ENCODE results near the gene TMUB2.

The TMUB2 gene

DNA sequence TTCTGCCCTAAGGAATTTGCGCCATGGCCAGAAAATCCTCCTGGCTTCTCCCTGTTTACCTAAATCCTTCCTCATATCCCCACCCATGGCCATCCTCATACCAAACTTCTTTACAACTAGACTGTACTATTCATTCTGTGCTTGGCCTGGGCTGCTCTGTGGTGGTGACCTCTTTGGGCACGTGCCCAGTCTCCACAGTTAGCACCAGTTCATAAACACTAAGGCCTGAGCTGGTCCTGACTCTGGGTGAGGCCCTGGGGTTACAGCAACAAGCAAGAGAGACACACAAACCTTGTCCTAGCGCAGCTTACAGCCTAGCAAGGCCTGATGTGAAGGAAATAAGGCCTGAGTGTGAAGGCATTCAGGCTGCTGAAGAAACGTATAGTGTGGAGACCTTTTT lies 16.0 kb downstream of the TMUB2 start:
- Mint-ChIP-seq H3K4me1 (ENCODE audit: low read depth) (peaks cover 65% of the 10 kb centered on the region), H3K27ac (peak overlapping the region; percentile 71), H3K9me3 (no peaks in the 10 kb centered on the region), H3K27me3 (no peaks in the 10 kb centered on the region), H3K4me3 (no peak overlapping the region), H3K36me3 (ENCODE audit: low read depth) (peaks cover 40% of the 10 kb centered on the region)
- intact Hi-C loops (cut with micrococcal nuclease): loop anchor here (10.0 kb wide), 1 partner anchor 302 kb away; the partner anchor contains the start of gene GPATCH8

DNA sequence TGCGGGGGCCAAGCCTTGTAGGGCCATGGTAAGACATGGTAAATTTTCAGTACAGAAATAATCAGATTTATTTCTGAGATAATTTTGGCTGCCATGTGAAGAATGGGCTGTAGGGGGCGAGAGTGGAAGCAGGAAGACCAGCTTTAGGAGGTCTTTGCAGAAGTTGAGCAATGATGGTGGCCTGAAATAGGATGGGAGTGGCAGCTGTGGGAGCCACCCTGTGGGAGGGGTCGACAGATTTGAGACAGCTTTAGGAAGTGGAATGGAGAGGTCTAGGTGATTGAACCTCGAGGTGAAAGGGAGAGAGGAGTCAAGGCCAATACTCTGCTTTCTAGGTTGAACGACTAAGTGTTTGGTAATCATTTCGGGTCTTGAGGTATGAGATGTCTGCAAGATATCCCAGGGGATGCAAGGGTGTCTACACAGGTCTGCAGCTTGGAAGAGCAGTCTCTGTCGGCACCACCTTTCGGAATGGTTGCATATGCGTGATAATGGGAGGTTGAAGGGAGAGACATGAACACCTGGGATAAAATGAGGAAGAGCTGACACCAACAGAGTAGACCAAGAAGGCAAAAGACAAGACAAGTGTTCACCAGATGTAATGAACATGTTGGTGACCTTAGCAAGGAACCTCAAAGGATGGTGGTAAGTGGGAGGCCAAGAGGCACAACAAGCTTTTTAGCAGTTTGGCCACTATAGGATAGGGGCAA lies 17.1 kb downstream of the TMUB2 start:
- Mint-ChIP-seq H3K36me3 (ENCODE audit: low read depth) (peaks cover 40% of the 10 kb centered on the region), H3K27me3 (no peaks in the 10 kb centered on the region), H3K9me3 (no peaks in the 10 kb centered on the region), H3K4me3 (peak overlapping the region; percentile 28), H3K4me1 (ENCODE audit: low read depth) (peaks cover 68% of the 10 kb centered on the region), H3K27ac (peak overlapping the region; percentile 71)
- intact Hi-C loops (cut with micrococcal nuclease): loop anchor here (10.0 kb wide), 1 partner anchor 301 kb away; the partner anchor contains the start of gene GPATCH8

DNA sequence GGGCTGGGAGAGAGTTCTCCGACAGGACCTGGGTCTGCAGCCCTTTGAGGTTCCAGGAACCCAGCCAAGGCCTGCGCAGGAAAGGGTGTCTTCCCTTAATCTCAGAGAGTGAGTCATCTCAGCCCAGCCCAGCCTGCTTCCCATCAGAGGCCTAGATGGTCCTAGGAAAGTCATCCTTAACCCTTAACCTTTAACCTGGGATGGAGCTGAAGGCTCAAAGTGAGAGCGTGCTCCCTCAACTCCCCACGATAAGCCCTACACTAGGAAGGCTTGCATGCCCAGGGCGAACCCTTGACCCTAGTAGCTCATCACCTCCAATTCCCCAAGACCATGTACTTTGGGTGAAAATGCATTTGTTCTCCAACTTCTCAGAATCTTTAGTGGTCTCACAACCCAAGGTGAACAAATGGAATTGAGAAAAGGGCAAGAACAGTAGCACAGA lies 17.7 kb downstream of the TMUB2 start:
- H3K9me3 Mint-ChIP-seq: no peaks in the 10 kb centered on the region
- intact Hi-C loops (cut with micrococcal nuclease): loop anchor here (10.0 kb wide), 1 partner anchor 300 kb away; the partner anchor contains the start of gene GPATCH8
- H3K27ac Mint-ChIP-seq: peak overlapping the region; percentile 71
- H3K27me3 Mint-ChIP-seq: no peaks in the 10 kb centered on the region
- H3K4me1 Mint-ChIP-seq (ENCODE audit: low read depth): peaks cover 73% of the 10 kb centered on the region
- no peak overlapping the region for H3K4me3 Mint-ChIP-seq
- peaks cover 46% of the 10 kb centered on the region for H3K36me3 Mint-ChIP-seq (ENCODE audit: low read depth)

DNA sequence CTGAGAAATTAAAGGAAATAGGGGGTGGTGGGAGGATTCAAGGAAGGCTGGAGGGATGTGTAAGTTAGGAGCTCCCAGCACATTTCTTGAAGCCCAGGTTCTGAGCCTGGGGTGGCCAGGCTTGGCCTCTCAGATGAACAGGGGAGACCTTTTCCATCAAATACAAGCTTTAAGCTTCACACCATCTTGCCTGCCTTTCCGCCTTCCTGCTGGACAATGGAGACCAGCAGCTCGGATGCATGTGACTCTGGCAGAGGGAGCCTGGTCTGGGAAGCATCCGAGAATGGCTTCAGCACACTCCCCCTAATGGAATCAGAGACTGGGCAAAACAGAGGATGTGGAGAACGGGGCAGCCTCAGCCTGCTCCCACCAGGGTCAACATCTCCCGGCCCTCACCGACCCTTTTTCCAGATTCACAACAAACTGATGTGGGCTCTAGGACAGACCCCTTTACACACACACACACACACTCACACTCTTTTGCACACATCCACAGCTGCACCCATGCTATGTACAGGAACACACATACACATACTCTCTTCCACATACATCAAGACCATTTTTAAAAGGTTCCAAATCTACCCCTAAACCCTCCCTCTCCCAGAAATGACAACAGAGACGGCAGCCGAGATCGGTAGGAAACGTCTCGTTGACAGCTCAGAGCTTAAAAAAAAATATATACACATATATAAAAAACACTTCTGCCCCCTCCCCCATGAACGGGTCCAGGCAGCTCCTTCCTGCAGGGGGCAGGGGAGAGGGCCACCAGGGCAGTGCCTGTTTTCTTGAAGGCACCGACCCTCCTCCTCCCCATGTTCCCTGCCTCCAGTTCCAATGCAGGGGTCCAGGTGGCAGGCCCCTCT lies 19.4 kb downstream of the TMUB2 start:
- intact Hi-C loops (cut with micrococcal nuclease): loop anchor here (10.0 kb wide), 1 partner anchor 299 kb away; the partner anchor contains the start of gene GPATCH8
- Mint-ChIP-seq H3K27me3 (no peaks in the 10 kb centered on the region), H3K27ac (no peak overlapping the region), H3K9me3 (no peaks in the 10 kb centered on the region), H3K4me1 (ENCODE audit: low read depth) (peaks cover 78% of the 10 kb centered on the region), H3K36me3 (ENCODE audit: low read depth) (peaks cover 52% of the 10 kb centered on the region), H3K4me3 (no peak overlapping the region)

DNA sequence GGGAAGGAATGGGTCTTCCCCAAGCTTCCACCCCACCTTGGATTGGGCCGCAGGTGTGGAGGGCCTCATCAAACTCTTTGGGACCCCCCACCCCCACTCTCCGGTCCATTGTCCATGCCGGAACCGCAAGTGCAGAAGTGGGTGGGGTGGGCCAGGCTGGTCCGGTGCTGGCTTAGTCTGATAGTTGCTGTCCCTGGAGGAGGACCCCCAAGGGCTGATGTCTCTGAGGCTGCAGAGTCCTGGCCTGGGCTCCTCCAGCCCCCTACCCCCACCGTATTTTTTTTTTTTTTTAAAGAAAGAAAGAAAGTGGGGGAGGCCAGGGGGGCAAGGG lies 20.0 kb downstream of the TMUB2 start:
- Mint-ChIP-seq H3K36me3 (ENCODE audit: low read depth) (peaks cover 58% of the 10 kb centered on the region), H3K27ac (no peak overlapping the region), H3K9me3 (no peaks in the 10 kb centered on the region), H3K4me3 (no peak overlapping the region), H3K27me3 (no peaks in the 10 kb centered on the region), H3K4me1 (ENCODE audit: low read depth) (peaks cover 78% of the 10 kb centered on the region)
- intact Hi-C loops (cut with micrococcal nuclease): loop anchor here (10.0 kb wide), 1 partner anchor 298 kb away; the partner anchor contains the start of gene GPATCH8

DNA sequence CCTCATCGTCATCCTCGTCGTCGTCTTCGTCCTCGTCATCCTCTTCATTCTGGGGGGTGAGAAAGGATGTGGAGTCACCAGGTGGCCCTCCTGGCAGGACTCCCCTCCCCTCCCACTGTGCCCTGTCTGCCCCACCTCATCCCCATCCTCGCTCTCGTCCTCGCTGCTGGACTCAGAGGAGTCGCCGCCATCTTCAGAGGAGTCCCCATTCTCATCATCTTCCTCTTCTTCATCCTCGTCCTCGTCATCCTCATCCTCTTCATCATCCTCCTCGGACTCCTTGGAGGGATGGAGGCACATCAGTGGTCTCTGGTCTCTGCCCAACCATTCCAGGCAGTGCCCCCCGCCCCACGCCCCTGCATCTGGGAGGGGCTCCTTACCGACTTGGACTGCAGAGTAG lies 20.5 kb downstream of the TMUB2 start:
- no peaks in the 10 kb centered on the region for H3K9me3 Mint-ChIP-seq
- no peak overlapping the region for H3K27ac Mint-ChIP-seq
- H3K4me1 Mint-ChIP-seq (ENCODE audit: low read depth): peaks cover 75% of the 10 kb centered on the region
- intact Hi-C loops (cut with micrococcal nuclease): loop anchor here (10.0 kb wide), 1 partner anchor 297 kb away; the partner anchor contains the start of gene GPATCH8
- H3K4me3 Mint-ChIP-seq: no peak overlapping the region
- H3K36me3 Mint-ChIP-seq (ENCODE audit: low read depth): peaks cover 64% of the 10 kb centered on the region
- H3K27me3 Mint-ChIP-seq: no peaks in the 10 kb centered on the region

DNA sequence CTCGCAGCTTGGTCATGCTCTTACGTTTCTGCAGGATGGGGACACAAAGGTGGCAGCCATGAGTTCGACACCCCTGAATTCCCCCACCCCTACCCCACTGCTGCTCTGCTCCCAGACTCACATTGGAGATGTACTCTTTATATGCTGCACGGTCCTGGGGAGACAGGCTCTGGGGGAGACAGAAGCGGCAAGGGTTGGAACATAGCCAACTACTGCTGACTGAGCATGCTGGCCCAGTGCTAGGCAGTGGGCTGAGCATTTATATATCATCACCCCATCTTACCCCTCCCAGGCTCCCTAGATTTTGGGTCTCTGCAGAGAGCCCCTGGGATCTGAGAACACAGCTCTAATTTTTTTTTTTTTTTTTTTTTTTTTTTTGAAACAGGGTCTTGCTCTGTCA lies 21.0 kb downstream of the TMUB2 start:
- no peaks in the 10 kb centered on the region for H3K27me3 Mint-ChIP-seq
- H3K27ac Mint-ChIP-seq: no peak overlapping the region
- H3K4me1 Mint-ChIP-seq (ENCODE audit: low read depth): peaks cover 72% of the 10 kb centered on the region
- no peaks in the 10 kb centered on the region for H3K9me3 Mint-ChIP-seq
- H3K4me3 Mint-ChIP-seq: no peak overlapping the region
- H3K36me3 Mint-ChIP-seq (ENCODE audit: low read depth): peaks cover 68% of the 10 kb centered on the region
- intact Hi-C loops (cut with micrococcal nuclease): loop anchor here (10.0 kb wide), 1 partner anchor 297 kb away; the partner anchor contains the start of gene GPATCH8

DNA sequence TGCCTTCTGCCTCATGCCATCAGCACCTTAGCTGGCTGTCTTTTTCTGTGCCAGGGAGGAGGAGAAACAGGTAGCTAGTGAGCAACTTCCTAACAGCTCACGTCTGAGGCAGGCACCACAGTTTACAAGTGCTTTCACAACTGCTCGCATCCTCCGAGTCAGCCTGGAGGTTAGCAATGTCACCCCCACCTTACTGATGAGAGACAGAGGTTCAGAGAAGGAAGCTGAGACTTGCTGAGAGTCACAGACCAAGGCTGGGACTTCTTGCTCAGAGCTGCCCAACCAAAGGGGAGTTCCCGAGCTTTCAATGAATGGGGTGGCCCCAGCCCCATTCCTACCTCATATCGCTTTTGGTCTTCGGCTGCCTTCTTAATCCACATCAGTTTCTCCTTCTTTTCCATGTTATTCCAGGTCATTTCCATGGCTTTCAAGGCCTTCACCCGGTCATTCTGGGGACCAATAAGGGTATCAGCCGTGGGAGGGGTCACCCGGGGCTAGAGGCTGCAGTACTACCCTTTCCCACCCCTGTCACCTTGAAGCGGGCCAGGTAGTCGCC lies 23.1 kb downstream of the TMUB2 start:
- H3K27ac Mint-ChIP-seq: peak overlapping the region; percentile 66
- peaks cover 70% of the 10 kb centered on the region for H3K4me1 Mint-ChIP-seq (ENCODE audit: low read depth)
- intact Hi-C loops (cut with micrococcal nuclease): loop anchor here (1.0 to 10.0 kb wide), 3 partner anchors 8 to 295 kb away; partner anchors contain the start of genes GPATCH8 and SLC25A39
- no peaks in the 10 kb centered on the region for H3K27me3 Mint-ChIP-seq
- H3K36me3 Mint-ChIP-seq (ENCODE audit: low read depth): peaks cover 89% of the 10 kb centered on the region
- H3K4me3 Mint-ChIP-seq: no peak overlapping the region
- peaks cover 14% of the 10 kb centered on the region for H3K9me3 Mint-ChIP-seq

DNA sequence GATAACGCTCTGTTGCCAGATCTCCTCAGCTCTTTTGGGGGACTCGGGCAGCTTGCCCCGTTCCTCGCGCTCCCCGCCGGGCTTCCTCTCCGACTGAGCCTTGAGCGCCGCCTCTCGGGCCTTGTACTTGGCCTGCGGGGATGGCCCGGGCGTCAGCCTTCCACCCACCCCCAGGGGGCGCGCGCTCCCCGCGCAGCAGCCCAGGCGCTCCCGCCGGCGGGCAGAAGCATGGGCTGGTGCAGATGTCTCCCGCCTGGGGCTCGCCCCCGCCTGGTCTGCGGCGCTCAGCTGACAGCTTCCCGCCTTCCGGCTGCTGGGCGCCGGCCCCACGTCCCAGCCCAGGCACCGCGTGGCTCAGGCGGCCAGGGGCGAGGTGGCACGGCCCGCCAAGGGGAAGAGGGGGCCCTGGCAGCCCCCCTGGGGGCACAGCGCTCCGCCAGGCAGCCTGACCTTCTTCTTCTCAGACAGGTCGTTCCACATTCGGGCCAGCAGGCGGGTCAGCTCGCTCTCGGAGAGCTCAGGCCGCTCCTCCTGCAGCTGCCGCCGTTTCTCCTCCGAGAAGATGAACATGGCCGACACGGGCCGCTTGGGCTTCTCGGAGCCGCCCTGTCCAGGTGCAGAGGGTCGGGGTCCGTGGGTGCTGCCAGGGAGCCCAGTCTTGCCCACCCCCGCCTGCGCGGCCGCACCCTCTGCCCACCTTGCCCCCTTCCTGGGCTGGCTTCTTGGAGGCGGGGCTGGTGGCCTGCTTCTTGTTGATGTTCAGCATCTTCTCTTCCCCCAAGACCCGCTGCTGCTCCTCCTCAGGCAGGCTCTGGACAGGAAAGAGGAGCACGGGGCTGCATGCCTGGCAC lies 23.8 kb downstream of the TMUB2 start:
- H3K4me1 Mint-ChIP-seq (ENCODE audit: low read depth): peaks cover 75% of the 10 kb centered on the region
- H3K36me3 Mint-ChIP-seq (ENCODE audit: low read depth): peaks cover 96% of the 10 kb centered on the region
- peaks cover 17% of the 10 kb centered on the region for H3K9me3 Mint-ChIP-seq
- H3K4me3 Mint-ChIP-seq: no peak overlapping the region
- H3K27ac Mint-ChIP-seq: peak overlapping the region; percentile 66
- intact Hi-C loops (cut with micrococcal nuclease): loop anchor here (1.0 to 2.0 kb wide), 2 partner anchors 8 to 114 kb away; partner anchors contain the start of gene SLC25A39
- H3K27me3 Mint-ChIP-seq: no peaks in the 10 kb centered on the region

DNA sequence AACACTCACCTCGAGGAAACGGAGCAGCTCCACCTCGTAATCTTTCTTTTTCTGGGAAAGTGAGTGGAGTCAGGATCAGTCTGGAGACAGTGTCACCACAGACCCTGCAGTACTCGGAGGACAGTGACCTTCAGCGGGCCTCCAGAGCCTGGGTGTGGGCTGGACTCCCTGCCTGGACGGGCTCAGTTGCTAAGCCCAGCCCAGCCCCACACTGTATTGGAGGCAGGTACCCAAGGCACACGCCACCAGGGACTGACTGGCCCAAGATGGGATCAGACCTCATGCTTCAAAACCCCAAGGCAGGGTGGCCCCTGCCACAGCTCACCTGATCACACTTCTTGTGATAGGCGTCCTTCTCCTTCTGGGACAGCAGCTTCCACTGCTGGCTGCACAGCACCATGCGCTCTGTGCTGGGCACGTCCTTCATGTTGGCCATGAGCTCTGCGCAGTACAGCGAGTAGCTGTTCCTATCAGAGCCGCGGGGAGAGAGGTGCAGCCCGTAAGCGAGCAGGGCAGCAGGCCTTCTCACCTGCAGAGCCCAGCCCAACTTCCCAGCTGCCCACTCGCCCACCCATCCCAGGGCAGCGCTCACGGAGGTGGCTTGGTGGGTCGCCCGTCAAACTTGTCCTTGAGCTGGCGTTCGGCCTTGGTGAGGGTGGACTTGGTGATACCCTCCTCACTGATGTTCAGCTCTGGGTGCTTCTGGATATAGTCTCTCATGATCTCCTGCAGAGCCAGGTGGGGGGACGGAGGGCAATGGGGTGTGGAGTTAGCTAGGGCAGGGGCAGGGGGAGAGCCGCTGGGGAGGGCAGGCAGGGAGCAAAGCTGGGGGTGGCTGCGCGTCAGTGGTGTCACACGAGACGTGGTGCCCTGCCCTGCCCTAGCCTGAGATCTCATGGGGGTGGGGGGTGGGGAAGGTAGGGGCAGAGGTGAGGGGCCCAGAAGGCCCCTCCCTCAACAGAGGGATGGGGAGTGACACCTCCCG lies 24.8 kb downstream of the TMUB2 start:
- Mint-ChIP-seq H3K9me3 (peaks cover 17% of the 10 kb centered on the region), H3K4me1 (ENCODE audit: low read depth) (peaks cover 79% of the 10 kb centered on the region), H3K36me3 (ENCODE audit: low read depth) (peaks cover 98% of the 10 kb centered on the region), H3K4me3 (no peak overlapping the region), H3K27ac (no peak overlapping the region), H3K27me3 (no peaks in the 10 kb centered on the region)
- intact Hi-C loops (cut with micrococcal nuclease): loop anchor here (2.0 kb wide), 1 partner anchor 113 kb away; the partner anchor contains the start of gene SLC25A39

DNA sequence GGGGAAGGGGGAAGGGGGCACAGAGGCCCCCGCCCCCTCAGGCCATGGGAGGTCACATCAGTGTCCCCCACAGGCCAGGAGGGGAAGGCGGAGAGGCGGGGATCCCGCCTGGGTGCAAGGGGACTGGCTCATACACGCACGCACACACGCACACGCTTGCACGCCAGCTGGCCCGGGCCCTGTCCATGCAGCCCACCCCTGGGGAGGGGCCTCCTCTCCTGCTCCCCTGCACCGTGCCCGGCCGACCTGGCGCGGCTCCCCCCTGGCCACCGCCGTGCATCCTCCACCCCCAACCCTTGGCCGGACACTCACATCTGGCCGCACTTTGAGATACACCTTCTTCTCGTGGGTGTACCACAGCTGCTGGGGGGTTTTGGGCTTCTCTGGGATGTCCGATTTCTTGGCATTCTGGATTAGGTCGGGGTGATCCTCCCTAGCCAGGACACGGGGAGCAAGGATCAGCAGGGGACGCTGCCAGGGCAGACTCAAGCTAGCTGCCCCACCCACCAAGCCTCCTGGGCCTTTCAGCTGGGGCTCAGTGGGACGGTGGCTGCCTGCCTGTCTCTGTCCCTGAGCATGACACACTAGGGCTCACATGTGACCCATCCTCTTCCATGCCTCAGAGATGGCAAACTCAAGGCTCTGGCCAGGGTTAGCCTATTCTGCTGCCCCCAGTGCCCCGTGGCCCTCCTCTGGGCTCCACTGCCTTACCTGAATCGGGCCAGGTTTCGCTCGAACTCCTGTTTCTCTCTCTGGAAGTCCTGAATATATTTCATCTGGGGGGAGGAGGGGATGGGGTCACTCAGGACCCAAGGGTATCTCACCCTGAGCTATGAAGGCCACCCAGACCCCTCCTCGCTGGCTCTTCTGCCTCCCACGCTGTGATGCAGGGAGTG lies 26.0 kb downstream of the TMUB2 start:
- Mint-ChIP-seq H3K4me3 (no peak overlapping the region), H3K27me3 (no peaks in the 10 kb centered on the region), H3K36me3 (ENCODE audit: low read depth) (peaks cover 94% of the 10 kb centered on the region), H3K27ac (no peak overlapping the region), H3K4me1 (ENCODE audit: low read depth) (peaks cover 84% of the 10 kb centered on the region), H3K9me3 (peaks cover 17% of the 10 kb centered on the region)
- intact Hi-C loops (cut with micrococcal nuclease): no loop called here

All from dendritic cell treated with granulocyte-macrophage colony-stimulating factor and Interleukin-4, amounts not matched to agents 40 ng/mL and 50 ng/mL, for 4 days (primary cell).